Eye (tissue), 1 donor: ENCODE results near the gene SCLT1.

Source experiments
- DNase-seq: peaks from one replicate; pipeline ENCODE4 v3.0.0-alpha.2; 2015

Gene SCLT1

DNA sequence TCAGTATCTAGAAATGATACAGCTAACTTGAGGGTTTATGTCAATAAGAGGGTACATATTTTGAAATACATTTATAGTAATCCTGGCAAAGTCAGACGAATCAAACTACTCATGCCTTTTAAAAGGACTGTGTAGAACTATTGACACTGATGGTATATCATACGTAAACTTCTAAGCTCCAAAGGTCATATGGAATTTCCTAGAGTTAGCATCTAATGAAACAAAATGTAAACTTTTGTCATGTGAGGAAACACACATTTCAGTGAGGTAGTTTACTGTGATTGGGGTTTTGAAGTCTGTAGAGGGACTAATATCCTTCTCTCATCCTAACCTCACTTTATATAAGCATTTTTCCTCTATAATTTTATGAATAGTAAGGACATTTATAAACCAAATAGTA lies 138.4 kb downstream of the SCLT1 start:
- DNase-seq, result no peak

DNA sequence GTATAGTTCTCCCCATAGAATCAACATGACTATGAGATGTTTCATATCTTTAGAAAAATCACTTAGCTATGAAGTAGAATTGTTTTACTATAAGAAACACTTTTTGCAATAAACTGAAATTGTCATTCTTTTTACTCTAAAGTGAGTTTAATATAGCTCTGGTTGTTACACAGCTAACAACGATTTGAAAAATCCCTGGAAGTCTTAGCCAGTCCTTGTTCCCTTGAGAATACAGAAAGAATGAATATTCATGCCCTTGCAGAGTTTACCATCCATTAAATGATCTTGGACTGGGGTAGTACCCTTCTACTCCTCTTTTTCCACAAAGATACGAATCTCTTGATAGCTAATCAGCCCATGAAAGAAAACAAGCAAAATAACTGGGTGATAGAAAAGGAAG lies 142.0 kb downstream of the SCLT1 start:
- no peak for DNase-seq

DNA sequence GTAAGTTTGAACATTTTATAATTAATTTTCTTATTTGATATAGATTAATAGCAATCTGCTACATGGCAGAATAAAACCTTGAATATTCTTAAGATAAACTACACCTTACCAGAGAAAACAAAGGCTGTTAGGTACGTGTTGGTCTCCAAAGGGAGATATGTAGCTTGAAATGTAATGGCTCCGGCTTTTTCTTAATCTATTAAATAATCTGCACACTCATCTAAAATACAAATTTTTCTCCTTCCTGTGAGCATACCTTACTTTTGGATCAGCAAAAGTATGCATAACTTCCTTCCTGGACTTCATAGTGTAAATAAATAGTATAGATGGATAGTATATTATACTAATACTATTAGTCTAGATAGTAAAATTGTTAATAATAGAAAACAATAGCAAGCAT lies 142.5 kb downstream of the SCLT1 start:
- DNase-seq, result no peak

DNA sequence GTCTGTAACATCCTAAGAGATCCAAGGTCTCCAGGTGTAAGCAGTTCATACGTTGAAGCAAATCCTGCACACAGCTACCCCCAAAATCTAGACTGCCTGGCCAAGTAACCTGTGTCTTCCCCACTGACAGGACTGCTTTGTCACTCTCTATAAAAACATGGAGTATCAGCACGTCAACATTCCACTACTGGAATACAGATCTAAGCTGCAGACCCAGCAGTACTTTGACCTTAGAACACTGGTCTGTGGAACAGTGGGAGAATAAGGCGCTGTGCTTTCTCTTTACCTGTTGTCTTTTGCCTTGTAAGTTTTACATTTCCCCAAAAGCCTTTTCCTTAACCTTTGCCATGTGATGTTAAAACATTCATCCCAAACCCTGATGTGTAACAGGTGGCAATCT lies 146.4 kb downstream of the SCLT1 start:
- DNase-seq, result no peak

GRCh38 chr4:128942607-128943006 lies 150.7 kb downstream of the SCLT1 start:
- peak; percentile 32 for DNase-seq

DNA sequence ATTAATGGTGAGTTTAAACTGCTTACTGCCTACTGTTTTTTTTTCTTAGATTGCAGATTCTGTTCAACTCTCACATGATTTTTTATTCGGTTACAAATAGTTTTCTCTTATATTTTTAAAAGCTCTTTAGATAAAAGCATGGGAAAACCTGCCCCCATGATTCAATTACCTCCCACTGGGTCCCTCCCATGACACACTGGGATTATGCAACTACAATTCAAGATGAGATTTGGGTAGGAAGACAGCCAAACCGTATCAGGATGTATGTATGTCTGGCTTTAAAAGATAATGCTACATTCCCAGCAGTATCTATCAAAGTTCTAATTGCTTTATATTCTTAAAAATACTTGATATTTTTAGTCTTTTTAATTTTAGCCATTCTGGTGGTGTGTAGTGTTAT lies 152.4 kb downstream of the SCLT1 start:
- DNase-seq, result no peak

DNA sequence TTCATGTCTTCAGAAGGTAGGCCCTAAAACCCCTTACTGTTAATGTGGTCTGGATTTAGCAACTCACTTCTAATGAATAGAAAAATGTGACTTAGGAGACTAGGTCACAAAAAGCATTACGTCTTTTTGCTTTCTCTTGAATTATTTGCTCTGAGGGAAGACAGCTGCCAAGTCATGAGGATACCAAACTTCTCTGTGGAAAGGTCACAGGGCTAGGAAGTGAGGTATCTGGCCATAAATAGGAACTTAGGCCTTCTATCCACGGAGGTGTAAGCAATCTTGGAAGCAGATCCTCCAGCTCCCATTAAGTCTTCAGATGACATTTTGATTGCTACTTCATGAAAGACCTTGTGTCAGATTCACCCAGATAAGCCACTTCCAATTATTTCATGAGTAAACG lies 163.3 kb downstream of the SCLT1 start:
- DNase-seq, result no peak

- no peak for DNase-seq
Measured at GRCh38 chr4:128924951-128925350, 168.4 kb downstream of the SCLT1 start.

DNA sequence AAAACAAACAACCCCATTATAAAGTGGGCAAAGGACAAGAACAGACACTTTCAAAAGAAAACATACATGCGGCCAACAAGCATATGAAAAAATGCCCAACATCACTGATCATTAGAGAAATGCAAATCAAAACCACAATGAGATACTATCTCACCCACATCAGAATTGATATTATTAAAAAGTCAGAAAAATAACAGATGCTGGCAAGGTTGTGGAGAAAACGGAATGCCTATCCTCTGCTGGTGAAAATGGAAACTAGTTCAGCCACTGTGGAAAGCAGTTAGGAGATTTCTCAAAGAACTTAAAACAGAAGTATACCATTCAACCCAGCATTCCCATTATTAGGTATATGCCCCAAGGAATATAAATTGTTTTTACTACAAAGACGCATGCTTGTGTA lies 171.4 kb downstream of the SCLT1 start:
- no peak for DNase-seq

- no peak for DNase-seq
Measured at GRCh38 chr4:128917781-128918180, 175.6 kb downstream of the SCLT1 start.

- DNase-seq, result no peak
Measured at GRCh38 chr4:128916832-128917231, 176.5 kb downstream of the SCLT1 start.

DNA sequence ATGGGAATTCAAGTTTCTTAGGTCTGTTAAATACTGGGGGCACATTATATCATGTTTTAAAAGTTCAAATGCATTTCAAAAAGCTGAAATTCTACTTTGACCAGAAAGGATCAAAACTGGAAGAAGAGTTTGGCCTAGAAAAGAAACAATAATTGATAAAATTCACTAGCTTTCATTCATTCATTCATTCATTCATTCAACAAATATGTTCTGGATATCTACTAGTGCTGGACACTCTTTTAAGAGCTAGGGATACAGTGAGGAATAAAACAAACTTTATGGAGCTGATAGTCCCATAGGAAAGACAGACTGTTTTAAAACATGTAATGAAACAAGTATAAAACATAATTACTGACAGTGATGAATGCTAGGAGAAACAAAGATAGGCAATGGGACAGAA lies 177.8 kb downstream of the SCLT1 start:
- DNase-seq, result no peak

GRCh38 chr4:128913228-128913627 lies 180.1 kb downstream of the SCLT1 start:
- no peak for DNase-seq

DNA sequence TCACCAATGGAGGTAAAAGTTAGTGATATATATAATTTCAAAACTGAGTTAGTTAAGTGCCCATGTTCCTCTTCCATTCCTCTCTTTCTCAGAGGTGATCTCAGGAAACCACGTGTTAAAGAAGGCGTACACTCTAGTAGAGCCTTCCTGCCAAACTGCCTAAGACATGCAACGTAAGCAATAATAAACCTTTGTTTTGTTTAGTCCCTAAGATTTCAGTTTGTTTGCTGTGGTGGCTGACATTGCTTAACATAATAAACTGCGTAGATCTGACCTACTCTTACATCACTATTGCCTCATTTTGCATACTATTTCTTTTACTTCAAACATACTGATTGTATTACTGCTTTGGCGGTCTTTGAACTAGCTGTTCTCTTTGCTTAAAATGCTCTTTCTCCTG lies 184.6 kb downstream of the SCLT1 start:
- no peak for DNase-seq

DNA sequence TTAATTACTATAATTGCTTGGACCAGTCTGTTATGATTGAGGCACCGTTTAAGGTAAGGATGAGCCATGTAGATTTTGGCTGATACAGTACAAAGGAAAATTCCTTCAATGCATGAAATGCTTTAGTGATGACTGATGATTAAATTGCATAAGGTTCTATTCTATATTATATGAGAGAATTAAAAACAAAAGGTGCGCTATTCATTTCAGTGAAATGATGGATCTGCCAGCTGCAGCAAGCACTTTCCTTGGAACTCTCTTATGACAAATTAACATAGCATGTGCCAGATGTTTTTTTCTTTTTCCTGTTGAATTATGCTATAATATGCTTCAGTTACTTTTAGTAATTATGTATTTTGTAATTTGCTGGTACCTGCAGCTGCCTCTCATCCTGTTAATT lies 185.4 kb downstream of the SCLT1 start:
- no peak for DNase-seq

DNA sequence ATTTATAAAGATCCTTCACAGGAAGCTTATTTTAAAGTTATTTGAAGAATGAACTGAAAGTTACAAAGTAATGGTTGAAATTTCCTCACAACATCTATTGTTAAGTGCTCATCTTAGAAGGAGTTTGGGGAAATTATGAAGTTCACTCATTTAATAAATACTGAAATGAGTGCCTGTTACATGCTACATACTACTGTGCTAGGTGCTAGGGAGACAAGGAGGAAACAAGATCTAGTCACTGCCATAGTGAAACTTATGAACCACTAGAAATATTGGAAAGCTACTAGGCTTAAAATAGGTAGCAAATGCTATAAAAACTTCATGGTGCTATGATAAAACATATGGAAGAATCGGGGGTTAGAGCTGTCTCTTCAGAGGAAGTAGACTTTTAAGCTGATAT lies 186.8 kb downstream of the SCLT1 start:
- no peak for DNase-seq

- no peak for DNase-seq
Measured at GRCh38 chr4:128904821-128905220, 188.5 kb downstream of the SCLT1 start.

- no peak for DNase-seq
Measured at GRCh38 chr4:128880662-128881061, 212.7 kb downstream of the SCLT1 start.

GRCh38 chr4:128879971-128880370 lies 213.4 kb downstream of the SCLT1 start:
- DNase-seq, result no peak

DNA sequence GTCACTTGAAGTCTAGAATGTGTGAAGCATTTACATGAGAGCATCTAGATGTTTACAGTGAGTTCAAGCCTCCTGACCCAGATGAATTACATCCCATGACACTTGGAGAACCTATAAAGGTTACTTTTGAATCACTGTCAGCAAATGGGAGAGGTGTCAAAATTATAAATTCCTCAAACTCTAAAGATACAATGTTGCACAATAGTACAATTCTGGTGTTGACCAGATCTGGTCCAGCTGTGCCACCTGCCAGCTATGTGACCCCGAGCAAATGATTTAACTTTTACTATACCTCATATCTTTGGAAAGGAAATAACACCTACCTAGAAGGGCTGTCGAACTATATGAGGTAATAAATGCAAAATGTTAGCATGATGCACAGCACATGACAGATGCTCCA lies 214.1 kb downstream of the SCLT1 start:
- DNase-seq, result no peak

DNA sequence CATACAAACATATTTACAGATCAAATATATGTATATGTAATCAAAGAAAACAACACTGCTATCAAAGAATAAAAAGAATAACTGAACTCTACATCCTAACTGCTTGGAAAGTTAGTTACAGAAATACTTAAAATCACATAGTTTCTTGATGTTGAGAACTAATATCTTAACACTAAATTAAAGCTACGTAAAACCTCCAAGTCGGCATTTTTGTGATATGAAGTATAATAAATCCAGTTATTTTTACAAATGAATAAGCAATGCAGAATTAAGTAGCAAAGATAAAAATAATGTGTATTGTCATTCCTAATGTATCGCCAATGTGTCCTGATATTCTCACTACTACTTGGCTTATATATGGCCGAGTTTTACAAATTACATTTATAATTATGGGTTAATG lies 215.4 kb downstream of the SCLT1 start:
- DNase-seq, result no peak

GRCh38 chr4:128876200-128876599 lies 217.1 kb downstream of the SCLT1 start:
- no peak for DNase-seq

- peak; percentile 13 for DNase-seq
Measured at GRCh38 chr4:128871948-128872347, 221.4 kb downstream of the SCLT1 start.

DNA sequence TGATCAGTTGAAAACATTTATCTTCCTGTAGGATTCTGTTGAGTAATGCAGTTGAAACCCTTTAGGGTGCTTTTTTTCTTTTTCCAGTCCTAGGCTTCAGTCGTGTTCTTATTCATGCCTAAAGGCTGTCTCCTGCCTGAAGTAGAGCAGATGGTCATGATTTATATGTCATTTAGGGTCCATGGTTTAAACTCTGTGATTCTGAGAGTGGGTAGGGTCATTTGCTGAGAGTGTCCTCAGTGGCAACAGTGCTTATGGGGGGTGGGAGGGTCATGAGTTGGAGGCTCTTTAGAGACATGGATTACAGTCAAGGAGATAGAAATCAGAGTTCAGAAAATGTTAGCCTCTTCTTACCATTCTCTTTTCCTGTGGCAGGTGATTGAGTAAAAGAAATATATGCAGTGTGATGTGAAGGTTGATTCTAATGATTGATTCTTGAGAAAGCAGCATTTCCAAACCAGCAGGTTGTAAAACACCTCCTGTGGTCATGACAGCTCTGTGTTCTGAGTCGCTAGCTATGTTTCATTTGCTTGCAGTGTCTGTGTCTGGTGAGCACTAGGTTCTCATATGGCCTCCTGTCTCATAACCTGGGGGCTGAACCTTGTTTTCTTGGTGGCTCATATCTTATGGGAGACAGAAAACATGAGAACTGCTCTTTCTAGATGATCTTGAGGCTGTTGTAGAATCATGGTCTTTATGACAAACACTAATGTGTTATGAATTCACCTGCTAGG lies 223.4 kb downstream of the SCLT1 start:
- no peak for DNase-seq

DNA sequence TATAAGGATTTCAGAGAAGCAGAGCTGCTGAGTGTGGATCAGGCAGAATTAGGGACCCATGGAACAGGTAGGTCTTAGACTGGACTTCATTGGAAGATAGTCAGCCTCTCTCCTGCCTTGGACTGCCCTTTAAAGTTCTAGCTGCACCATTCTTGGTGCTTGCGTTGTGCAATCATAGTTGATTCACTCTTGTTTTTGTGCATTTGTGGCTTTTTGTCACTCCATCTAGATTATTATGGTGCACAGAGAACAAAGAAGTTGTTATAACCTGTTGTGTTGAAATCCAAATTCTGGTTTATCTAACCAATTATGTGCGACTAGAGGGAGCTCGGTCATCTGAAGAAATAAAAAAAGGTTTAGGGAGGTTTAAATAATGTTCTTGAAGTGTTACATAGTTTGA lies 224.6 kb downstream of the SCLT1 start:
- DNase-seq, result no peak

DNA sequence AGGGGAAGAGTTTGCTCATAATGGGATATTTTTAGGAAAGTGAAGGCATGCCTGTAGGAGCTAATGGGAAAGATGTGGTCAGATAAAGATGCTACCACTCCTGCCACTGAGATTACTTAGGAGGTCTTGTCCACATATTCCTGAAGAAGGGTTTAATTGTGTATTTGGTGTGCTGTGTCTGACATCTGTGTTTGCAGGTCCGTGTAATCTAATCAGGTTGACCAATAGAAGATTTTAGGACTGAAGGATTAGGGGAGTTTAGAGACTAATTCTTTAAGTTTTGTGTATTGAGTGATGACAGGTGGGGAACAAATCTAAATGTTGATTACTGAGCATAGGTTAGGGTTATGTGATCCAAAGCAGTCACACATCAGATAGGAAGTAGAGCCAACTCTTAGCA lies 226.6 kb downstream of the SCLT1 start:
- no peak for DNase-seq
